Neural progenitor cell (in vitro differentiated cells): Measurements from ENCODE around the gene VWA5B1.

ENCODE experiments used
- EZH2 ChIP-seq: fragments of 200-600 bp; sonication (generic); IDR thresholded peaks from 2 replicates; pipeline ENCODE4 v1.6.1; 2017; ENCODE audit warnings: antibody characterized with exemption, mild to moderate bottlenecking, moderate library complexity
- TF ChIP-seq, protein P1 (sequence below): fragments of 200-600 bp; sonication (generic); IDR thresholded peaks from 2 replicates; pipeline ENCODE4 v1.5.1; 2017; ENCODE audit warnings: antibody characterized with exemption, mild to moderate bottlenecking

DNA sequence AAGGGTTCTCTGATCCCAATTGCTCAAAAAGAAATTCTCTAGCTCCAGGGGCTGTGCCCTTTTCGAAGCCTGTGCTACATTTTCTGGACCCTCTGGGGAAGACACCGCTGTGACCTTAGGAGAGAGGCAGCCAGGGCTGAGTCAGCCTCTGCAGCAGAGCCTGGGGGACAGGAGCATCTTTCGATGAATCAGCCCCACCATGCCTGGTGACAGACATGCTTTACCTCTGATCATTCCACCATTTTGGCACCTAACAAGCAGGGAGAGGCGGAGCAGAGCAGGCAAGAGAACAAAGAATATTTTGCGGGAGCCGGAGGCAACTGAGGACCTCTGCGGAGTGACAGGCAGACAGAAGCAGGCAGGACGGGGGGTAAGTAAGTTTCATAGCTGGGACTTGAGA is 84.9 kb downstream of the VWA5B1 start:
- TF ChIP-seq, protein P1, sequence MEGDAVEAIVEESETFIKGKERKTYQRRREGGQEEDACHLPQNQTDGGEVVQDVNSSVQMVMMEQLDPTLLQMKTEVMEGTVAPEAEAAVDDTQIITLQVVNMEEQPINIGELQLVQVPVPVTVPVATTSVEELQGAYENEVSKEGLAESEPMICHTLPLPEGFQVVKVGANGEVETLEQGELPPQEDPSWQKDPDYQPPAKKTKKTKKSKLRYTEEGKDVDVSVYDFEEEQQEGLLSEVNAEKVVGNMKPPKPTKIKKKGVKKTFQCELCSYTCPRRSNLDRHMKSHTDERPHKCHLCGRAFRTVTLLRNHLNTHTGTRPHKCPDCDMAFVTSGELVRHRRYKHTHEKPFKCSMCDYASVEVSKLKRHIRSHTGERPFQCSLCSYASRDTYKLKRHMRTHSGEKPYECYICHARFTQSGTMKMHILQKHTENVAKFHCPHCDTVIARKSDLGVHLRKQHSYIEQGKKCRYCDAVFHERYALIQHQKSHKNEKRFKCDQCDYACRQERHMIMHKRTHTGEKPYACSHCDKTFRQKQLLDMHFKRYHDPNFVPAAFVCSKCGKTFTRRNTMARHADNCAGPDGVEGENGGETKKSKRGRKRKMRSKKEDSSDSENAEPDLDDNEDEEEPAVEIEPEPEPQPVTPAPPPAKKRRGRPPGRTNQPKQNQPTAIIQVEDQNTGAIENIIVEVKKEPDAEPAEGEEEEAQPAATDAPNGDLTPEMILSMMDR = no peak
- no peak for TF ChIP-seq EZH2
